ENCODE measurements around the gene LLGL1. TPM values are rescaled to one million over a fixed set of nuclear protein-coding genes. Genes with fewer than 3 reads are reported as not detected.

The LLGL1 gene
- total RNA-seq, 1 donor from 2014 or later: 43.5 TPM

- Mint-ChIP-seq H3K4me3 (ENCODE audit: unreplicated experiment) (no peak overlapping the region), H3K27me3 (ENCODE audit: low read depth, unreplicated experiment) (no peaks in the 10 kb centered on the region), H3K4me1 (ENCODE audit: low read depth, unreplicated experiment) (peaks cover 5% of the 10 kb centered on the region), H3K9me3 (ENCODE audit: unreplicated experiment) (no peaks in the 10 kb centered on the region), H3K27ac (ENCODE audit: unreplicated experiment) (no peak overlapping the region), H3K36me3 (ENCODE audit: low read depth, unreplicated experiment) (peaks cover 30% of the 10 kb centered on the region)
- Histone ChIP-seq H3K27ac (ENCODE audit: low read depth, low read length) (no peak overlapping the region), H3K9me3 (ENCODE audit: insufficient read depth, low read depth, low read length) (no peaks in the 10 kb centered on the region), H3K4me1 (ENCODE audit: insufficient read depth, low read length) (peaks cover 7% of the 10 kb centered on the region), H2AFZ (ENCODE audit: low read depth, low read length) (no peak overlapping the region), H3K4me2 (ENCODE audit: low read length) (no peak overlapping the region), H3K9ac (ENCODE audit: low read length) (no peak overlapping the region), H4K20me1 (ENCODE audit: insufficient read depth, low read length) (peaks cover 77% of the 10 kb centered on the region), H3K4me3 (ENCODE audit: insufficient read depth, low read depth, low read length) (no peak overlapping the region), H3K79me2 (ENCODE audit: insufficient read depth, low read length) (peaks cover 4% of the 10 kb centered on the region), H3K36me3 (ENCODE audit: insufficient read depth, low read length) (peaks cover 33% of the 10 kb centered on the region), H3K27me3 (ENCODE audit: insufficient read depth, low read length) (no peaks in the 10 kb centered on the region)
- FAIRE-seq: no peak
- no peak for DNase-seq (ENCODE audit: low read depth)
- TF ChIP-seq CTCF (IDR thresholded peaks at IDR 0.05; ENCODE audit: insufficient read depth, low read depth, low read length) (no peak), EZH2 (IDR thresholded peaks at IDR 0.05; ENCODE audit: insufficient read depth, low read length) (no peak)
These were observed 23.4 kb downstream of the LLGL1 start for GRCh38 chr17:18248811-18249210.

- Histone ChIP-seq H3K4me1 (ENCODE audit: insufficient read depth, low read length) (peaks cover 7% of the 10 kb centered on the region), H3K9ac (ENCODE audit: low read length) (no peak overlapping the region), H2AFZ (ENCODE audit: low read depth, low read length) (no peak overlapping the region), H4K20me1 (ENCODE audit: insufficient read depth, low read length) (peaks cover 84% of the 10 kb centered on the region), H3K9me3 (ENCODE audit: insufficient read depth, low read depth, low read length) (no peaks in the 10 kb centered on the region), H3K79me2 (ENCODE audit: insufficient read depth, low read length) (peaks cover 11% of the 10 kb centered on the region), H3K4me3 (ENCODE audit: insufficient read depth, low read depth, low read length) (no peak overlapping the region), H3K27ac (ENCODE audit: low read depth, low read length) (no peak overlapping the region), H3K4me2 (ENCODE audit: low read length) (no peak overlapping the region), H3K36me3 (ENCODE audit: insufficient read depth, low read length) (peaks cover 31% of the 10 kb centered on the region), H3K27me3 (ENCODE audit: insufficient read depth, low read length) (no peaks in the 10 kb centered on the region)
- Mint-ChIP-seq H3K4me3 (ENCODE audit: unreplicated experiment) (no peak overlapping the region), H3K4me1 (ENCODE audit: low read depth, unreplicated experiment) (peaks cover 5% of the 10 kb centered on the region), H3K9me3 (ENCODE audit: unreplicated experiment) (no peaks in the 10 kb centered on the region), H3K36me3 (ENCODE audit: low read depth, unreplicated experiment) (peaks cover 30% of the 10 kb centered on the region), H3K27ac (ENCODE audit: unreplicated experiment) (no peak overlapping the region), H3K27me3 (ENCODE audit: low read depth, unreplicated experiment) (no peaks in the 10 kb centered on the region)
- FAIRE-seq: no peak
- no peak for TF ChIP-seq CTCF (IDR thresholded peaks at IDR 0.05; ENCODE audit: insufficient read depth, low read depth, low read length)
- TF ChIP-seq EZH2 (IDR thresholded peaks at IDR 0.05; ENCODE audit: insufficient read depth, low read length): no peak
- DNase-seq (ENCODE audit: low read depth): no peak
These were observed 24.8 kb downstream of the LLGL1 start for GRCh38 chr17:18250259-18250658.

GRCh38 chr17:18250708-18251107 lies 25.3 kb downstream of the LLGL1 start:
- Mint-ChIP-seq H3K4me3 (ENCODE audit: unreplicated experiment) (no peak overlapping the region), H3K27ac (ENCODE audit: unreplicated experiment) (no peak overlapping the region), H3K27me3 (ENCODE audit: low read depth, unreplicated experiment) (no peaks in the 10 kb centered on the region), H3K9me3 (ENCODE audit: unreplicated experiment) (no peaks in the 10 kb centered on the region), H3K36me3 (ENCODE audit: low read depth, unreplicated experiment) (peaks cover 27% of the 10 kb centered on the region), H3K4me1 (ENCODE audit: low read depth, unreplicated experiment) (peaks cover 5% of the 10 kb centered on the region)
- Histone ChIP-seq H3K36me3 (ENCODE audit: insufficient read depth, low read length) (peaks cover 28% of the 10 kb centered on the region), H3K9me3 (ENCODE audit: insufficient read depth, low read depth, low read length) (no peaks in the 10 kb centered on the region), H3K27me3 (ENCODE audit: insufficient read depth, low read length) (no peaks in the 10 kb centered on the region), H3K4me1 (ENCODE audit: insufficient read depth, low read length) (peaks cover 7% of the 10 kb centered on the region), H3K4me3 (ENCODE audit: insufficient read depth, low read depth, low read length) (no peak overlapping the region), H3K27ac (ENCODE audit: low read depth, low read length) (no peak overlapping the region), H2AFZ (ENCODE audit: low read depth, low read length) (no peak overlapping the region), H3K79me2 (ENCODE audit: insufficient read depth, low read length) (peaks cover 15% of the 10 kb centered on the region), H3K9ac (ENCODE audit: low read length) (no peak overlapping the region), H3K4me2 (ENCODE audit: low read length) (no peak overlapping the region), H4K20me1 (ENCODE audit: insufficient read depth, low read length) (peaks cover 84% of the 10 kb centered on the region)
- FAIRE-seq: no peak
- DNase-seq (ENCODE audit: low read depth): no peak
- TF ChIP-seq EZH2 (IDR thresholded peaks at IDR 0.05; ENCODE audit: insufficient read depth, low read length): no peak
- TF ChIP-seq CTCF (IDR thresholded peaks at IDR 0.05; ENCODE audit: insufficient read depth, low read depth, low read length): no peak

Data from astrocyte (in vitro differentiated cells and primary cell).